HG03108 (cell line): Measurements from ENCODE around the gene INTS11.

ENCODE experiments used
- ATAC-seq: cut with Tn5 transposase; IDR thresholded peaks from one replicate; pipeline ENCODE4 v1.9.1; 2021; ENCODE audit warnings: moderate library complexity; ENCODE audit not compliant: unreplicated experiment

The INTS11 gene

GRCh38 chr1:1272341-1273208 is 51.9 kb downstream of the INTS11 start:
- no peak for ATAC-seq

DNA sequence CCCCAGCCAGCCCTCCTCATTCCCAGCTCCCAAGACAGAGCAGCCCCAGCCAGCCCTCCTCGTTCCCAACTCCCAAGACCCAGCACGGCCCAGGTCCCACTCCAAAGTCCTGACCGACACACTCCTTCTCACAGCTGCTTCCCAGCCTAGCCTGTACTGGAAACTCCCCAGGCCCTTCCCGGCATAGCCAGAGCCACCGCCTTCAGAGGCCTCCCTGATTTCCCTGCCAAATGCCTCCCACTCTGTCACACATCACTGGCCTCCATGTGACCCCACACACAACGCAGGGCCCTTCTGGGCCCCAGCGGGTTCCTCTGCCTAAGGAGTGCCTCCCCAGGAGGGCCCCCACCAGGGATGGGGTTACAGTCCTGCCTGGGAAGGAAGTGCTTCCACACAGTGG is 53.6 kb downstream of the INTS11 start:
- no peak for ATAC-seq

DNA sequence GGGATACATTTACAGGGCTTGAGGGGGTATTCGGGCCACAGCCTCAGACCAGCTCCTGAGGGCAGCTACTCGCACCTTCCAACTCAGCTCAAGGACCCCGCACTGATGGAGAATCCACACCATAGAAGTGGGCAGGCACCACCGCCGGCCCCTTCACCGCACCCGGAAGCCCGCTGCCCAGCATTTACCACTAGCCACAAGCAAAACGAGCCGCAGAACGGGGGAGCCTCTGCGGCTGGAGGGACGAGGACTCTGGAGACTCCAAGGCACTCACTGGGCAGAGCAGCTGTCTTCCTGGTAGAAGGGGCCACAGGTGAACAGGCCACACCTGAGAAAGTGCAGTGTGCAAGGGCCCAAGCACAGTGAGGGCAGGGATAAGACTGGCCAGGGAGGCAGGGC is 56.2 kb downstream of the INTS11 start:
- ATAC-seq = no peak

- ATAC-seq = no peak
Observed at GRCh38 chr1:1267488-1268283, 56.8 kb downstream of the INTS11 start.

DNA sequence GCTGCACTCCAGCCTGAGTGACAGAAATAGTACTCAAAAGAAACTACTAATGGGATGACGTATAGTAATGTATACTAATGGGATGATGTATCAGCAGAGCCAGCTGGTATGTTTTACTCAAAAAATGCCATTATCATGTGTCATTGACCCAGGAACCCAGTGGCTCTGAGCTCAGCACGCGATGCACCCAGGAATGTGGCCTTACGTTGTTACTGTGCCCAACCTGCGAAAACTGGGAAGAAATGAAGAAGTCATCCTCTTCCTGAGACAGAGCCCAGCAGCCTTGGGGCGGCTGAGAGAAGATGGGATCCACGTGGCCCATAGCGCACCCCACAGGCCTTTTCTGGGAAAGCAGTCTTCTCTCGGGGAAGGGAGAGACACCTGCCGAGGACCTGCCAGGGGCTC is 59.6 kb downstream of the INTS11 start:
- no peak for ATAC-seq

- ATAC-seq = no peak
Observed at GRCh38 chr1:1264026-1264425, 60.4 kb downstream of the INTS11 start.

- no peak for ATAC-seq
Observed at GRCh38 chr1:1262758-1263157, 61.7 kb downstream of the INTS11 start.

DNA sequence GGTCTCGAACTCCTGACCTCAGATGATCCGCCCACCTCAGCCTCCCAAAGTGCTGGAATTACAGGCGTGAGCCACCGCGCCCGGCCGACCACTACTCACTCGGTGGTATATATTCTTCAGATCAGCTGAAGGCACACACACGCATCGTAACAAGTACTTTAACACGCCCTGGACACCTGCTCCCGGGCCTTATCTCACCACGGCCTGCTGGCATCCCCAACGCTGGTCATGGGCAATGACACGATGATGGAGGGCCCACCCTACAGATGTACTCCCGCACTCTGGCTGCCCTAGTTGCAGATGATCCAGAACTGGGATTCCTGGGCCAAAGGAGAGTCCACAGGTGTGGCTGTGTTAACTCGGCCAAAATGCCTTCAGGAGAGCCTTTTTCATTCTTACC is 62.4 kb downstream of the INTS11 start:
- no peak for ATAC-seq
